Measurements from ENCODE around the gene ALOX12.
"Not testable (repeated sequence)": the region's sequence is repeated elsewhere in the genome, so short reads cannot be mapped to it uniquely, and the experiment has no call there.

ALOX12 gene, protein sequence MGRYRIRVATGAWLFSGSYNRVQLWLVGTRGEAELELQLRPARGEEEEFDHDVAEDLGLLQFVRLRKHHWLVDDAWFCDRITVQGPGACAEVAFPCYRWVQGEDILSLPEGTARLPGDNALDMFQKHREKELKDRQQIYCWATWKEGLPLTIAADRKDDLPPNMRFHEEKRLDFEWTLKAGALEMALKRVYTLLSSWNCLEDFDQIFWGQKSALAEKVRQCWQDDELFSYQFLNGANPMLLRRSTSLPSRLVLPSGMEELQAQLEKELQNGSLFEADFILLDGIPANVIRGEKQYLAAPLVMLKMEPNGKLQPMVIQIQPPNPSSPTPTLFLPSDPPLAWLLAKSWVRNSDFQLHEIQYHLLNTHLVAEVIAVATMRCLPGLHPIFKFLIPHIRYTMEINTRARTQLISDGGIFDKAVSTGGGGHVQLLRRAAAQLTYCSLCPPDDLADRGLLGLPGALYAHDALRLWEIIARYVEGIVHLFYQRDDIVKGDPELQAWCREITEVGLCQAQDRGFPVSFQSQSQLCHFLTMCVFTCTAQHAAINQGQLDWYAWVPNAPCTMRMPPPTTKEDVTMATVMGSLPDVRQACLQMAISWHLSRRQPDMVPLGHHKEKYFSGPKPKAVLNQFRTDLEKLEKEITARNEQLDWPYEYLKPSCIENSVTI

DNA sequence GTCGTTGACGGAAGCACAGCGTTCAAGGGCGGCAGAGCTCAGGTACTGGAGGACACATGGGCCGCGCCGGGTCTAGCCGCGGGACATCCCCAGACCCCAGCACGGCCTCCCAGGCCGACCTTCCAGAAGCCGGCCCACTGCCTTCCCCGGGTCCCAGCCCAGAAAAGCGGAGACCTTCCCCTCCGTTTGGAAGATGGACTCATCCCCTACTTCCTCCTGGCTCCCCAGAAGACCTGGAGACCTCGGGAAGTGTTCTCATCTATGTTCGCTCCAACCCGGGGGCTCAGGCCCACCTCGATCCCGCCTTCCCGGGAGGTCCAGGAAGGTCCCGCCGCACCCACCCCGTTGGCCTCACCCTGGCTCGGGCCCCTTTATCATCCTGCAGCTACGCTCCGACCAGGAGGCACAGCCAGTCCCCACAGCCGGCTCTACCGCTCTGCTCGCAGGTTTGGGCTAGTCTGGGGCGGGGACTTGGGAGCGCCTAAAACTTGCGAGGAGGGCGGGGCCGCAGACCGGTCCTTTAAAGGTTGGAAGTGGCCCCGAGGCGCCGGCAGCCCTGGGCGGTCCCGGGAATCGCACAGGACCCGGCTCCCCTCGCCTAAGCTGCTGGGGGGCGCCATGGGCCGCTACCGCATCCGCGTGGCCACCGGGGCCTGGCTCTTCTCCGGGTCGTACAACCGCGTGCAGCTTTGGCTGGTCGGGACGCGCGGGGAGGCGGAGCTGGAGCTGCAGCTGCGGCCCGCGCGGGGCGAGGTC is at the start of gene ALOX12:
Gene ALOX12, plus strand, starts transcription at position 550 of the 756 bp plus-strand sequence. Its CDS starts 69 bp downstream, at position 619.
- DNase-seq (ENCODE audit: low read depth in 3 of 3), result no peak

DNA sequence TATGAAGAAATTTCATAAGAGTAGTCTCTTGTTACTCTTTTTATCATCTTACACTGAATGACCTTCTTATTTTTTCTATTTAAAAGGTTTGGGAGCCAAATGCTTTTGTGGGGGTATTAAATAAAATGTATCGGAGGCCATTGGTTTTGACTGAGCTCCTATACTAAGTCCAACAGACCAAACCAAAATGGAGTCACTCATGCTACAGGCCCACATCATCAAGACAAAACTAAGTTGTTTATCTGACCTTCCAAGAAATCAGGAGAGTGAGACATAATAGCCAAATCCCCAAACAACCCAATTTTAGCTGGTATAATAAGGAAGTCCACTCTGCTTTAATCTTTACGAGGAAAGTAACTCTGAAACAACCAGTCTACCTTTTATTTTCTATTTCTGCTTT is 48.1 kb upstream of the ALOX12 start:
- no peak for DNase-seq (ENCODE audit: low read depth in 3 of 3)

DNA sequence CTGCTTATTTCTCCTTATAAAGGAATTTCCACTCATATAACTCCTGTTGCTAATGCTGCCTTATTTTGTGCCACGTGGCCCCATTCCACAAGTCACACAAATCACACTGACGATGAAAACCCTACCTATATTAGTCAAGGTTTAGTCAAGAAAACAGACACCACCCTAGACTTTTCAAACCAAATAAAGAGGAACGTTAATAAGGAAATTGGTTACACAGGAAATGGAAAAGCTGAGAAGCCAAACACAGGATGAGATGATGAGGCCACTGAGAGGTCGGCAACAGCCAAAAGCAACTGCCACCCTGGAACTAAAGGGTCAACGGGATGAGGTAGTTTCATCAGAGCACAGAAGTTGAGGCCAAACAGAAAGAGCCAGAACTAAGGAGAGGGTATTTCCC is 47.3 kb upstream of the ALOX12 start:
- no peak for DNase-seq (ENCODE audit: low read depth in 3 of 3)

DNA sequence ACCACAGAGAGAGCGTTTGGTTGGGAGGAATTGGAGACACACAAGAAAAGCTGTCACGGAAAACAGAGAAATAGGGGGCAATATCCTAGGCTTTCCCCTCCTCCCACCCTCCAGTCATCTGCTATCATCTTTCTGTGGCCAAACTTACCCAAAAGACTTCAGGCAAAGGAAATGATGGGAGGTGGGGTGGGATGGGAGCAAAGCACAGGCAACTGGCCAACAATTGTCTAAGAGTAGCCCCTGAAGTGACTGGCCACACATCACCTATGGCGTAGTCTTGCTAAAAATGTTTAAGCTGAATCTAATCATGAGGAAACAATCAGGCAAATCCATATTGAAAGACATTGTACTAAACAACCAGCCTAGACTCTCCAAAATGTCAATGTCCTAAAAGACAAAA is 46.9 kb upstream of the ALOX12 start:
- no peak for DNase-seq (ENCODE audit: low read depth in 3 of 3)

DNA sequence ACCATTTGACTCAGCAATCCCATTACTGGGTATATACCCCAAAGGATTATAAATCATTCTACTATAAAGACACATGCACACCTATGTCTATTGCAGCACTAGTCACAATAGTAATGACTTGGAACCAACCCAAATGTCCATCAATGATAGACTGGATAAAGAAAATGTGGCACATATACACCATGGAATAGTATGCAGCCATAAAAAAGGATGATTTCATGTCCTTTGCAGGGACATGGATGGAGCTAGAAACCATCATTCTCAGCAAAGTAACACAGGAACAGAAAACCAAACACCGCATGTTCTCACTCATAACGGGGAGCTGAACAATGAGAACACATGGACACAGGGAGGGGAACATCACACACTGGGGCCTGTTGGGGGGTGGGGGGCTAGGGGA is 44.9 kb upstream of the ALOX12 start:
- DNase-seq (ENCODE audit: low read depth in 3 of 3), result not testable (repeated sequence)

DNA sequence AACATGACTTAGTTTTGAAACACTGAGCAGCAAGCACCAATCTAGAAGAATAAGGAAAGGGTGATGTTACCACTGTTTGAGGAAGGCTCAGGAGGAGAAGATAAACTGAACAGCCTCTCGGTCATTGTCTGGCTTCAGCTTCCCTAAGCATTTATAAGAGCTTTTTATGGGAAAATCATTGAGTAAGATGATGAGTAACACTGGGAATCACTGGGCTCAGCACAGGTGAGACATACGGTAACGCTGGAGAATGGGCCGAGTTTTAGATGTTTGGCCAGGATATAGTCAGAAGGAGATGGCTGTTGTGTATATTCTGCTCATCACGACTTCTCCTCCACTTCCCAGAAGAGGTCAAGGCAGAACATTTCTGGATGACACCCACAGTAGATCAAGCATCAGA is 42.2 kb upstream of the ALOX12 start:
- no peak for DNase-seq (ENCODE audit: low read depth in 3 of 3)

DNA sequence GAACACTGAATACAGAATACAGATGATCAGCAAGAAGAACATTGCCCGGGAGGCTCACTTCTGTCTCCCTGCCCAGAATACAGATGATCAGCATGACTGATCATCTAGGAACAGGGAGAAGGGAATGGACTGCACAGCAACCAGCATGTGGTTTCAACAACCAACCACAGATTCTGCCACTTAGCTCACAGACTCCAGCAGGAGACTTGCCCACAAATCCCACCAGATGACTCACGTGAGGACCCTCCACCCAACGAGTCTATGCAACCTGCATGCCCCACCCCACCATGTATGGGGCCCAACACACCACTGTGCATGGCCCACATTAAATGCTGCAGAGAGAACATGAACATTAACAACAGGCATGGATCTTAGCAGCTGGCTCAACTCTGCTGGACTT is 36.1 kb upstream of the ALOX12 start:
- no peak for DNase-seq (ENCODE audit: low read depth in 3 of 3)

DNA sequence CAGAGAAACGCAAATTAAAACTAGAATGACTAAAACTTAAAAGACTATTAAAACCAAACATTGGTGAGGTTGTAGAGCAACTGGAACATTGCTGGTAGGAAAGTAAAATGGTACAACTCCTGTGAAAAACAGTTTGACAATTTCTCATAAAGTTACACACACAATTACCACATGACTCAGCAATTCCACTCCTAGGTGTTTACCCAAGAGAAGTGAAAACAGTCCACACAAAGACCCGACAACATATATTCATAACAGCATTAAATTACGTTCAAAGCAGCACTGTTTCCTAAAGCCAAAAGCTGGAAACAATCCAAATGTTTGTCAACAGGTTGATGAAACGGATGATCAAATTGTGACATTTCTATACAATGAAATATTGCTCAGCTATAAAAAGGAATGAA is 26.5 kb upstream of the ALOX12 start:
- DNase-seq (ENCODE audit: low read depth in 3 of 3), result no peak

DNA sequence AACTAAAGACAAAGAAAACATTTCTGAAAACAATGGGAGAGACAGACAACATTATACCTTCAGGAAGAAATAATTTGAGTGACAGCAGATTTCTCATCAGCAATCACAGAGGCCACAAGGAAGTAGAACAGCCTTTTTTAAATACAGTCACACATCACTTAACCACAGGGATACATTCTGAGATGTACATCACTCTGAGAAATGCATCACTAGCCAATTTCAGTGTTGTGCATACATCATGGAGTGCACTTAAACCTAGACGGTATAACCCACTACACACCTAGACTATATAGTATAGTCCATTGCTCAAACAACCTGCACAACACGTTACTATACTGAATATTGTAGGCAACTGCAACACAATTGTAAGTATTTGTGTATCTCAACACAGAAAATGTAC is 24.9 kb upstream of the ALOX12 start:
- no peak for DNase-seq (ENCODE audit: low read depth in 3 of 3)

DNA sequence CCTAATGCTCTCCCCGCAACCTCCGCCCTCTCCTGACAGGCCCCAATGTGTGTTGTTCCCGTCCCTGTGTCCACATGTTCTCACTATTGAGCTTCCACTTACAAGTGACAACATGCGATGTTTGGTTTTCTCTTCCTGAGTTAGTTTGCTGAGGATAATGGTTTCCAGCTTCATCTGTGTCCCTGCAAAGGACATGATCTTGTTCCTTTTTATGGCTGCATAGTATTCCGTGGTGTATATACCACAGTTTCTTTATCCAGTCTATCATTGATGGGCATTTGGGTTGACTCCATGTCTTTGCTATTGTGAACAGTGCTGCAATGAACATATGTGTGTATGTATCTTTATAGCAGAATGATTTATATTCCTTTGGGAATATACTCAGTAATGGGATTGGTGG is 16.4 kb upstream of the ALOX12 start:
- DNase-seq (ENCODE audit: low read depth in 3 of 3), result not testable (repeated sequence)

DNA sequence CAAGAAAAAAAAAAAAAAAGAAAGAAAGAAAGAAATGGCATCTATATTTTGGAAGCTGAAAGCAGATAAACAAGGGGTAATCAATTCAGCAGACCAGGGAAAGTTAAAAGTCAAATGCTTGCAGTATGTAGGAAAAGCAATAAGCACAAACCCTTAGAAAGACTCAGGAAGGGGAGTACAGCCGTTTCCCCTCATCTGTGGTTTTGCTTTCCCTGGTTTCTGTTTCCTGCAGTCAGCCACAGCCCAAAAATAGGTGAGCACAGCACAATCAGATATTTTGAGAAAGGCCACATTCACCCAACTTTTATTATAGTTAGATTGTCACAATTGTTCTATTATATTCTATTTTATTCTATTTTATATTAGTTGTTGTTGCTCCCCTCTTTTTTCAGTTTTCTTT is 14.4 kb upstream of the ALOX12 start:
- DNase-seq (ENCODE audit: low read depth in 3 of 3), result no peak

DNA sequence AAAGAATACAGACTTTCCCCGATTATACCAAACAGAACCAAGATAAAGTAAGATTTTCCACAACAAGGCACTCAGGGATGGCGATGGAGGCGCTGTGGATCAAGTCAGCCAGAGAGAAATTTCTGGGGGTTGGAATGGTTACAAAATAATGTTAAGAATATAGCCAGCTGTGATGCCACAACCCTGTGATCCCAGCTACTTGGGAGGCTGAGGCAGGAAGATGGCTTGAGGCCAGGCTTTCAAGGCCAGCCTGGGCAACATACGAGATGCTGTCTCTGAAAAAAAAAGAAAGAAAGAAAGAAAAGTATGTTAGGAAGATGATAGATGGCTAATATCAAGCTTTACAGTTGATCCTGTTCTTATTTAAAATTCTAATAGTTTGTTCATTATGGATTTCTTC is 10.6 kb upstream of the ALOX12 start:
- DNase-seq (ENCODE audit: low read depth in 3 of 3), result no peak

DNA sequence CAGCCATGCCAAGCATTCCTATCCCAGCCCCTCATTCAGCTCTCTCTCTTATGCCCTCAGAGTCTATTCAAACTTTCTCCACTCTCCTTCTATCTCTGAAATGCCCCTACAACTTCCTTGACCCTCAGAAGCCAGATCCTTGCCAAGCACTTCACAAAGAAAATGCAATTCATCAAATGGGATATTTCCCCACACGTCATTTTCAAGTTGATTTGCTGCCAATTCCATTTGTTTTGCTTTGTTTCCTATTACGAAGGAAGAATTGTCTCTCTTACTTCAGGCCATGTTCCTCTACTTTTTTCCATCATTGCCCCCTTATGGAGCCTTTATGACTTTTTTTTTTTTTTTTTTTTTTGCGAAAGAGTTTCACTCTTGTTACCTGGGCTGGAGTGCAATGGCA is 9.2 kb upstream of the ALOX12 start:
- DNase-seq (ENCODE audit: low read depth in 3 of 3), result no peak

DNA sequence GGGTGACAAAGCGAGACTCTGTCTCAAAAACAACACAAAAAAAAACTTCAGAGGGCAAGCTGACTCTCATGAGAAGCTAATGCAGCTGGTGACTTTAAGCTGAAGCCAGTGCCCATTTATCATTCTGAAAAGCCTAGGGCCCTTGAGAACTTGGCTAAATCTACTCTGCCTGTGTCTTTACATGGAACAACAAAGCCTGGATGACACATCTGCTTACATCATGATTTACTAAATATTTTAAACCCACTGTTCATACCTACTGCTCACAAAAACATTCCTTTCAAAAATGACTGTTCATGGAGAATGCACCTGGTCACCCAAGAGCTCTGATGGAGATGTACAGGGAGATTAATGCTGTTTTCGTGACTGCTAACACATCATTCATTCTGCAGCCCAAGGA is 6.1 kb upstream of the ALOX12 start:
- DNase-seq (ENCODE audit: low read depth in 3 of 3), result no peak

DNA sequence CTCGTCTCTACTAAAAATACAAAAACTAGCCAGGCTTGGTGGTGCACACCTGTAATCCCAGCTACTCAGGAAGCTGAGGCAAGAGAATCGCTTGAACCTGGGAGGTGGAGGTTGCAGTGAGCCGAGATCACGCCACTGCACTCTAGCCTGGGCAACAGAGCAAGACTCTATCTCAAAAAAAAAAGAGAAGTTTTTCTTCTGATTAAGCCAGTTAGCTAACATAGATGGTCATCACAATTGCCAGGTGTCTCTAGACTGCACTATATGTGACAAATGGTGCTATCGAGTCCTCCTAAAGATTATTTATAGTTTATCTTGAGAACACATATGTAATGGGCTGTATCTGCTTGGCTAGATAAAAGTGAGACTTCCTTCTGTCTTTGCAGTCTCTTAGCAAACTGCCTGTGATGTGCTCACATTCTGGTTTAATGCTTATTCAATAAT is 2.2 kb upstream of the ALOX12 start:
- not testable (repeated sequence) for DNase-seq (ENCODE audit: low read depth in 3 of 3)

DNA sequence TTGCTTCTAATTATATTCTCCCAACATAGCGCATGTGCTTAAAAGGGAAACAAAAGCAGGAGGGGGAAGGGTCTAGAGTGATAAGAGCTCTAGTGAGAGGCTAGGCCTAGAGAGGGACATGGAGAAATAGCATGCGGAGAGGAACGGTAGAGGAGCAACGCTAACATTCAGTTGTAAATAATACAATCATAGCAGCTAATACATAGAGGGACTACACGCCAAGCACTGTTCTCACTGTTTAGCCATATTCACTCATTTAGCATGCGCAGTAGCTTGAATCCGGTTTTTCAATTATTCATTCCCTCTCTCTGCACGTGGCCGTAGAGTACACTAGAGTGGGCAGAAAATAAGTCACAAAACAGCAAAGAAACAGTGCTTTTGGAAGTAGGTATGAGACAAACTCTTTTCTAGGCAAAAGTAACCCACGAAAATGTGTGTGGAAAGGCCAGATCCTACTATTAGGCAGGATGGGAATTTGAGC is 1.7 kb upstream of the ALOX12 start:
- DNase-seq (ENCODE audit: low read depth in 3 of 3), result no peak

DNA sequence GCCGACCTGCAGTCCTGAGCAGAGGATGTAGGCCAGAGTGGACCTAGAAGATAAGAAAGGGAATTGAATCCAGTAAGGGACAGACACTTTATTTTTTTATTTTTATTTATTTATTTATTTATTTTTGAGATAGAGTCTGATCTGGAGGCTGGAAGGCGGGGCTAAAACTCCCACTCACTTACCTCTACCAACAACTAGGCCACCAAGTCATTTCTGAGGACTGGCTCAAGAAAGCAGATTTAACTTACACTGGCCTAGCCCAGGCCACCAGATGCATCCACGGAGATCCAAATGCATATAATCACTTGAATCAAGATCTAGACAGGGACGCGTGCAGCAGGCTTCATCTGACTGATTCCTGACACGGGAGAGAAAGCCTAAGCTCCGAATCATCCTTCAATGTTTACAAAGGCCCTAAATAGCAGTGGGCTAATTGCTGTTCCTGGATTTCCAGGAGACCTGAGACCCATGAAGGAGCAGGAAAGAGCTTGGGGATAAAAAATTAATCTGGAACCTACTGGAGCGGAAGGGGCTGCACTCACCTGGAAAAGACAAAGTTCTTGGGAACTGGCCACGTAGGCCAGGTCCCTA is 1.1 kb upstream of the ALOX12 start:
- DNase-seq (ENCODE audit: low read depth in 3 of 3), result no peak

DNA sequence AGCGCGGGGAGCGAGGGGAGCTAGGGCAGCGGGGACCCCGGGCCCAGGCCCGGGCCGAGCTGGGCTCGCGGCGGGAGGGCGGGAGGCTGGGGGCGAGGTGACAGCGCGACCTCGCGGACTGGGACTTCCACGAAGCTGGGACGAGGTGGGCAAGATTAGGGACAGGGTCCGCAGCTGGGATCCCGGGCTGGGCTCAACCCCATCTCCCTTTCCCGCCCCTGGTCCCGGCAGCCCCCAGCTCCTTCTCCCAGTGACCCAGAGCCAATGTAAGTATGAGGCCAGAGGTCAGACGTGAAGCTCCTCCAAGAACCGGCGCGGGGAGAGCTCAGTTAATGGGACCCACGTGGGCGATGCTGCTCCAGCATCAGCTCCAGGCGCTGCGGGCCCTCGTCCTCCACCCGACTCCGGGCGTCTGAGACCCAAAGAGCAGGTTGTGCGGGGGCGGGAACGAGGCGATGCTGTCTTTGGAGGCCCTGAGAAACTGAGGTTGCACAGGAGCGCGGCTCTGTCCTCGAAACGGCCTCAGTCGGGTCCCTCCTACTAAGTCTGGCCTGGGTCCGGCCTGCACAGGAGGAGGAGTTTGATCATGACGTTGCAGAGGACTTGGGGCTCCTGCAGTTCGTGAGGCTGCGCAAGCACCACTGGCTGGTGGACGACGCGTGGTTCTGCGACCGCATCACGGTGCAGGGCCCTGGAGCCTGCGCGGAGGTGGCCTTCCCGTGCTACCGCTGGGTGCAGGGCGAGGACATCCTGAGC is 585 bp downstream of the ALOX12 start:
- no peak for DNase-seq (ENCODE audit: low read depth in 3 of 3)

DNA sequence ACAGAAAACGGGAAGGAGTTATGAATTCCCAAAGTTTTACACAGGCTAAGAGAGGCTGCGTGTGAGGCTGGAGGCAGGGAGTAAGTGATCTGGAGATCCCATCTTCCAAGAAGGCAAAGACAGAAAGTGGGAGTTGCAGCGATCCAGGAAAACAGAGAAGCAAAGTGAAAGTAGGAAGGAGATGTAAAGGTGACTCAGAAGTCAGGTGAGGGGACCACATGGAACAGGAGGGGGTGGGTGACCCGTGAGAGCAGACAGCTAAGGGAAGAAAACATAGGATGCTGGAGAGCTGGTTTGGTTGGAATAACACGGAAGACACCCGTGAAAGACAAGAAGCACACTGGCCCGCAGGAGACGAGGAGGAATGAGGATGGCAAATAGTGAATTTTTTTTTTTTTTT is 1.3 kb downstream of the ALOX12 start:
- no peak for DNase-seq (ENCODE audit: low read depth in 3 of 3)

DNA sequence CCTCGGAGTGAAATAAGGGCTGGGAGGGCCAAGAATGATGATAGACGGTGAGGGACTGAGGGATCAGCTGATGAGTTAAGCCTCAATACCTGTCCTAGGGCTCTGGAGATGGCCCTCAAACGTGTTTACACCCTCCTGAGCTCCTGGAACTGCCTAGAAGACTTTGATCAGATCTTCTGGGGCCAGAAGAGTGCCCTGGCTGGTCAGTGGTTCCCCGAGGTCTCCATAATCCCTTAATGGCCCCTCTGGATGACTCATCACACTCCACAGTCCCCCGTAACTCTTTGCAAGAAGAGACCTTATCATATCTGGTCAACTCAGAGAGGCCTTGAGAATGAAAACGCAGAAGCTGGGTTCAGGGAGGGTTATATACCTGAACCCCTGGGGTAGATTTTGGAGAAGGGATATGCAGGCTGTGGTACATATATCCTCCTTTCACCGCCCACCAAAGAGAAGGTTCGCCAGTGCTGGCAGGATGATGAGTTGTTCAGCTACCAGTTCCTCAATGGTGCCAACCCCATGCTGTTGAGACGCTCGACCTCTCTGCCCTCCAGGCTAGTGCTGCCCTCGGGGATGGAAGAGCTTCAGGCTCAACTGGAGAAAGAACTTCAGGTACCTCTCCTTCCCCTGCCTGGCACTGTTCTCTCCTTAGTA is 3.1 kb downstream of the ALOX12 start:
- no peak for DNase-seq (ENCODE audit: low read depth in 3 of 3)

Measured in stimulated activated CD4-positive, alpha-beta T cell treated with anti-CD3 and anti-CD28 coated beads, TNF-alpha, amount 100 ng/mL, for 48 hours (primary cell).